ENCODE measurements around the gene ZNF774. TPM values are rescaled to one million over a fixed set of nuclear protein-coding genes. Genes with fewer than 3 reads are reported as not detected.

The ZNF774 gene
- total and polyA plus RNA-seq, 2 donors from 2014 or later, result 1.7 to 3.1 TPM

DNA sequence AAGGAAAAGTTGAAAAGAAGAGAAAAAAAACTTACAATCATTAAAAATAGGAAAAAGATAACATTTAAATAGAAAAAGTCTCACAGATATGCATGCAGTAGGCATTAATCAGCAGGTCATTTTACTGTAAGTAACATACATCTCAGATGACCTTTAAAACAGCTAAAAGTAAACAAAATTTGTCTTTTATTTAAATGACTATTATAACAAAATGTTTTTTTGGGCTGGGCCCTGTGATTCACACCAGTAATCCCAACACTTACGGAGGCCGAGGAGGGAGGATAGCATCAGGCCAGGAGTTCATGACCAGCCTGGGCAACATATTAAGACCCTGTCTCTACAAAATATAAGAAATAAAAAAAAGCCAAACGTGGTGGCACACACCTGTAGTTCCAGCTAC is 50.7 kb downstream of the ZNF774 start:
- H3K9me3 ChIP-seq (ENCODE audit: control insufficient read depth in 2 of 3, insufficient read depth in 1 of 3, low read length in 3 of 3), result no peaks in the 10 kb centered on the region
- FAIRE-seq (no peak), DNase-seq (no peak)
- no peaks in the 10 kb centered on the region for H3K27me3 ChIP-seq (ENCODE audit: control insufficient read depth, insufficient read depth, low read length)
- H3K9ac ChIP-seq (ENCODE audit: low read length in 3 of 3), result no peak overlapping the region
- no peaks in the 10 kb centered on the region for H3K36me3 ChIP-seq (ENCODE audit: control insufficient read depth in 2 of 3, insufficient read depth in 3 of 3, low read length in 3 of 3)
- peak overlapping the region in 1 of 2 donors; percentile 54 for H3K27ac ChIP-seq (ENCODE audit: low read depth in 2 of 2, low read length in 2 of 2)
- H3K4me3 ChIP-seq (ENCODE audit: low read length in 3 of 3), result no peak overlapping the region
- intact Hi-C loops (cut with DNase I), result no loop called here
- TF ChIP-seq, protein P1, sequence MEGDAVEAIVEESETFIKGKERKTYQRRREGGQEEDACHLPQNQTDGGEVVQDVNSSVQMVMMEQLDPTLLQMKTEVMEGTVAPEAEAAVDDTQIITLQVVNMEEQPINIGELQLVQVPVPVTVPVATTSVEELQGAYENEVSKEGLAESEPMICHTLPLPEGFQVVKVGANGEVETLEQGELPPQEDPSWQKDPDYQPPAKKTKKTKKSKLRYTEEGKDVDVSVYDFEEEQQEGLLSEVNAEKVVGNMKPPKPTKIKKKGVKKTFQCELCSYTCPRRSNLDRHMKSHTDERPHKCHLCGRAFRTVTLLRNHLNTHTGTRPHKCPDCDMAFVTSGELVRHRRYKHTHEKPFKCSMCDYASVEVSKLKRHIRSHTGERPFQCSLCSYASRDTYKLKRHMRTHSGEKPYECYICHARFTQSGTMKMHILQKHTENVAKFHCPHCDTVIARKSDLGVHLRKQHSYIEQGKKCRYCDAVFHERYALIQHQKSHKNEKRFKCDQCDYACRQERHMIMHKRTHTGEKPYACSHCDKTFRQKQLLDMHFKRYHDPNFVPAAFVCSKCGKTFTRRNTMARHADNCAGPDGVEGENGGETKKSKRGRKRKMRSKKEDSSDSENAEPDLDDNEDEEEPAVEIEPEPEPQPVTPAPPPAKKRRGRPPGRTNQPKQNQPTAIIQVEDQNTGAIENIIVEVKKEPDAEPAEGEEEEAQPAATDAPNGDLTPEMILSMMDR (IDR thresholded peaks at IDR 0.05; ENCODE audit: borderline replicate concordance, extremely low read depth, insufficient read depth), result no peak
- H3K4me1 ChIP-seq (ENCODE audit: control insufficient read depth in 2 of 3, insufficient read depth in 2 of 3, low read depth in 1 of 3, low read length in 3 of 3), result peaks cover 6 to 23% (median 23%) of the 10 kb centered on the region in 3 donors

DNA sequence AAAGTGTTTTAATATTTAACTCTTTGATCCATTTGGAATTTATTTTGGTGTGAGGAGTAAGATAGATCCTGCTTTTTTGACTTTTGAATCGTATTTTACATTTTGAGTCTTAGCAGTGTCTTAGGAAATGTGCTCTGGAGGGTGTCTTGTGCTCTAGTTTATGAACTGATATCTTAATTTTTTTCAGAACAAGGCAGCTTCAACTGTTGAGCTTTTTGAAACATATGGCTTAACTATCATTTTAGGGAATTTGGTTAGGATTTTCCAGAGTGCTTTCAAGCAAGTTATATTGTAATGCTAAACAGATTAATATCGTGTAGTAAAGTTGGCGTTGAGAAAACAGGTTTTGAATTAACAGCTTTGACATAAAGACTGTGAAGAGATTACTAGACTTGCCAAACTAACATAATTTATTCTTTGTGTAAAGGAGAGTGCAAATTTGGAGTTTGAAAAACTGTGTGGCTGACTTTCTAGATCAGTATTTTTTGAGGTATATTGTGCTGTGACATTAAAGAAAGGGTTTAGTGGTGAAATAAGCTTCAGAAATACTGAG is 53.0 kb downstream of the ZNF774 start:
- TF ChIP-seq, protein P1 (IDR thresholded peaks at IDR 0.05; ENCODE audit: borderline replicate concordance, extremely low read depth, insufficient read depth), result no peak
- intact Hi-C loops (cut with DNase I), result no loop called here
- no peak overlapping the region for H3K27ac ChIP-seq (ENCODE audit: low read depth in 2 of 2, low read length in 2 of 2)
- no peaks in the 10 kb centered on the region for H3K27me3 ChIP-seq (ENCODE audit: control insufficient read depth, insufficient read depth, low read length)
- peaks cover 6 to 23% (median 23%) of the 10 kb centered on the region in 3 donors for H3K4me1 ChIP-seq (ENCODE audit: control insufficient read depth in 2 of 3, insufficient read depth in 2 of 3, low read depth in 1 of 3, low read length in 3 of 3)
- no peak overlapping the region for H3K4me3 ChIP-seq (ENCODE audit: low read length in 3 of 3)
- H3K9me3 ChIP-seq (ENCODE audit: control insufficient read depth in 2 of 3, insufficient read depth in 1 of 3, low read length in 3 of 3), result no peaks in the 10 kb centered on the region
- FAIRE-seq (no peak), DNase-seq (no peak)
- H3K9ac ChIP-seq (ENCODE audit: low read length in 3 of 3), result no peak overlapping the region
- H3K36me3 ChIP-seq (ENCODE audit: control insufficient read depth in 2 of 3, insufficient read depth in 3 of 3, low read length in 3 of 3), result no peaks in the 10 kb centered on the region

DNA sequence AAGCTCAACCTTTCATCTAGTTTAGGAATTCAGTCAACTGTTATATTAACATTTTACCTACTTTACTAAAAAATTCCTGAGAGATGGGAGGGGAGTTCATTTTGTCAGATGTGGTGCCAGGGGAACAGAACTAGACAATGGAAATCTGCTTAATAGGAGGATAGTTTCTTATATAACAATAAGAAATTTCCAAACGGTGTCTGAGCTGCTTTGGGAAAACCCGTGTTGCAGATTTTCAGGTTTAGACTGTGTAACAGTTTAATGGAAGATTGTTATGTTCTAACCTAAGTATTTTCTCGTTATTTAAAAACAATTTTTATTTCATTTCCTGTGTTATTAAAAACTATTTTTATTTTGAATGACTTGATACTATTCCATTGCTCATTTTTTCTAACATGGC is 55.3 kb downstream of the ZNF774 start:
- TF ChIP-seq, protein P1 (IDR thresholded peaks at IDR 0.05; ENCODE audit: borderline replicate concordance, extremely low read depth, insufficient read depth), result no peak
- H3K27me3 ChIP-seq (ENCODE audit: control insufficient read depth, insufficient read depth, low read length), result no peaks in the 10 kb centered on the region
- H3K9me3 ChIP-seq (ENCODE audit: control insufficient read depth in 2 of 3, insufficient read depth in 1 of 3, low read length in 3 of 3), result no peaks in the 10 kb centered on the region
- FAIRE-seq, result no peak
- H3K27ac ChIP-seq (ENCODE audit: low read depth in 2 of 2, low read length in 2 of 2), result no peak overlapping the region
- no peak for DNase-seq
- no peaks in the 10 kb centered on the region for H3K36me3 ChIP-seq (ENCODE audit: control insufficient read depth in 2 of 3, insufficient read depth in 3 of 3, low read length in 3 of 3)
- H3K4me1 ChIP-seq (ENCODE audit: control insufficient read depth in 2 of 3, insufficient read depth in 2 of 3, low read depth in 1 of 3, low read length in 3 of 3), result peaks cover 2 to 12% (median 10%) of the 10 kb centered on the region in 3 donors
- H3K4me3 ChIP-seq (ENCODE audit: low read length in 3 of 3), result no peak overlapping the region
- intact Hi-C loops (cut with DNase I), result no loop called here
- no peak overlapping the region for H3K9ac ChIP-seq (ENCODE audit: low read length in 3 of 3)

- Histone ChIP-seq H3K9ac (ENCODE audit: low read length in 3 of 3) (no peak overlapping the region), H3K27me3 (ENCODE audit: control insufficient read depth, insufficient read depth, low read length) (no peaks in the 10 kb centered on the region), H3K36me3 (ENCODE audit: control insufficient read depth in 2 of 3, insufficient read depth in 3 of 3, low read length in 3 of 3) (no peaks in the 10 kb centered on the region), H3K4me3 (ENCODE audit: low read length in 3 of 3) (no peak overlapping the region), H3K4me1 (ENCODE audit: control insufficient read depth in 2 of 3, insufficient read depth in 2 of 3, low read depth in 1 of 3, low read length in 3 of 3) (peaks cover 4 to 17% (median 13%) of the 10 kb centered on the region in 3 donors), H3K9me3 (ENCODE audit: control insufficient read depth in 2 of 3, insufficient read depth in 1 of 3, low read length in 3 of 3) (no peaks in the 10 kb centered on the region), H3K27ac (ENCODE audit: low read depth in 2 of 2, low read length in 2 of 2) (no peak overlapping the region)
- TF ChIP-seq, protein P1 (IDR thresholded peaks at IDR 0.05; ENCODE audit: borderline replicate concordance, extremely low read depth, insufficient read depth), result no peak
- no peak for FAIRE-seq
- DNase-seq, result no peak
- intact Hi-C loops (cut with DNase I), result no loop called here
Measured at GRCh38 chr15:90407871-90408317, 55.8 kb downstream of the ZNF774 start.

All from kidney (tissue), 14 donors.